ENCODE data around the gene CD27. TPM values are rescaled to one million over a fixed set of nuclear protein-coding genes. Genes with fewer than 3 reads are reported as not detected.

The CD27 gene
- total and polyA plus RNA-seq, 2 donors (not counting 1 experiment from before 2014, with no cell fraction given) = 0.06 to 0.17 TPM

DNA sequence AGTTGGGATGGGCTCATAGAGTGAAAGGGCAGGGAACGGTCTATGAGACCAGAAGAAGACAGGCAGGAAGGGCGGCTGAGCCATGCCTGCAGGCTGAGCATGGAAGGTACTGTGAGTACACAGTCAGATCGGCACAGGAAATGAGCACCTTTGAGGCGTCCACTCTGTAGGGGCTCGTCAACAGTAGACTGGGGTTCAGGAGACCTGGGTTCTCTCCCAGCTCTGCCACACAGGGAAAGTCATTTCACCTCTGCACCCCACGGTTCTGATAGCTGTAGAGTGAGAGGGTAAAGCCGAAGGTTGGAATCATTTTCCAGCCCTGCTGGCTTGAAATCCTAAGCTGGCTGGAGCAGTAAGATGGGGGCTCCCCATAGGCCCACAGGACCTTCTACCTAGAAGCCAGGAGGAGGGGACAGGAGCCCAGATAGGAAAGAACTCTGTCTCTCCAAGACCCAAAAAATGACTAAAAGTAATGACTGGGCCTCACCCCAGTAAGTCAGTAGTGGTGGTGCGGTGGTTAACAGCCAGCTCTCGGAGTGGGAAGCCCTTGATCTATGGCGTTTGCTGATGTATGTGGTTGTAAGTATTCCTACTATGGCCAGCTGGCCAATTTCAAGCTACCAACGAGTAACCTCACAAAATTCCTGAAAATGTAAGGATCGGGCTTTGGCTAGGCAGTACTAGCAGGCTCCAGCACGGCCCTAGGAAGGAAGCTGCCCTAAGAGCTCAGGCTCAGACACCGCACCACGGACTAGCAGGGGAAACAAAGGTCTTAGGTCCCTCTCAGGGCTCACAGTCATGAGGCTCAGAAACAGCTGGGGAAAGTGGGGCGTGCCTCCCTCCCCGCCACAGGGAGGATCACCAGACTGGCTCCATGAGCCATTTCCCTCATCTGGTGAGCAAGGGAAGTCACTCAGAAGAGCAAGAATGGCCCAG lies 10.3 kb upstream of the CD27 start:
- H3K27me3 ChIP-seq (ENCODE audit: control insufficient read depth, insufficient read depth, low read length) = no peaks in the 10 kb centered on the region
- no peaks in the 10 kb centered on the region for H3K79me2 ChIP-seq (ENCODE audit: control insufficient read depth, insufficient read depth, low read length)
- no peaks in the 10 kb centered on the region for H3K36me3 ChIP-seq (ENCODE audit: control insufficient read depth, insufficient read depth, low read length)
- H3K9ac ChIP-seq (ENCODE audit: insufficient read depth, low read length) = no peak overlapping the region
- H3K4me1 ChIP-seq (ENCODE audit: control insufficient read depth, extremely low read depth, insufficient read depth, low read length) = peaks cover 13% of the 10 kb centered on the region
- no peak for TF ChIP-seq EZH2 (IDR thresholded peaks at IDR 0.05; ENCODE audit: low read length, missing control alignments)
- TF ChIP-seq, protein P1, sequence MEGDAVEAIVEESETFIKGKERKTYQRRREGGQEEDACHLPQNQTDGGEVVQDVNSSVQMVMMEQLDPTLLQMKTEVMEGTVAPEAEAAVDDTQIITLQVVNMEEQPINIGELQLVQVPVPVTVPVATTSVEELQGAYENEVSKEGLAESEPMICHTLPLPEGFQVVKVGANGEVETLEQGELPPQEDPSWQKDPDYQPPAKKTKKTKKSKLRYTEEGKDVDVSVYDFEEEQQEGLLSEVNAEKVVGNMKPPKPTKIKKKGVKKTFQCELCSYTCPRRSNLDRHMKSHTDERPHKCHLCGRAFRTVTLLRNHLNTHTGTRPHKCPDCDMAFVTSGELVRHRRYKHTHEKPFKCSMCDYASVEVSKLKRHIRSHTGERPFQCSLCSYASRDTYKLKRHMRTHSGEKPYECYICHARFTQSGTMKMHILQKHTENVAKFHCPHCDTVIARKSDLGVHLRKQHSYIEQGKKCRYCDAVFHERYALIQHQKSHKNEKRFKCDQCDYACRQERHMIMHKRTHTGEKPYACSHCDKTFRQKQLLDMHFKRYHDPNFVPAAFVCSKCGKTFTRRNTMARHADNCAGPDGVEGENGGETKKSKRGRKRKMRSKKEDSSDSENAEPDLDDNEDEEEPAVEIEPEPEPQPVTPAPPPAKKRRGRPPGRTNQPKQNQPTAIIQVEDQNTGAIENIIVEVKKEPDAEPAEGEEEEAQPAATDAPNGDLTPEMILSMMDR (conservative IDR thresholded peaks at IDR 0.05 in 1 of 2, IDR thresholded peaks at IDR 0.05 in 1 of 2; ENCODE audit: low read depth in 1 of 2, low read length in 2 of 2) = no peak
- H3K4me2 ChIP-seq (ENCODE audit: extremely low read depth, insufficient read depth, low read length) = no peak overlapping the region
- no peak overlapping the region for H3K27ac ChIP-seq (ENCODE audit: insufficient read depth, low read length)
- no peaks in the 10 kb centered on the region for H4K20me1 ChIP-seq (ENCODE audit: control insufficient read depth, extremely low read depth, insufficient read depth, low read length)
- H3K4me3 ChIP-seq (replicated peaks in 1 of 4; ENCODE audit: control extremely low read depth in 1 of 4, insufficient read depth in 1 of 4, low read depth in 3 of 4, low read length in 4 of 4) = no peak overlapping the region
- no peaks in the 10 kb centered on the region for H3K9me3 ChIP-seq (ENCODE audit: control insufficient read depth, insufficient read depth, low read depth, low read length)
- DNase-seq (ENCODE audit: low read depth in 2 of 2) = peak in 1 of 2 donors; percentile 43
- no peak overlapping the region for H2AFZ ChIP-seq (ENCODE audit: low read length)

DNA sequence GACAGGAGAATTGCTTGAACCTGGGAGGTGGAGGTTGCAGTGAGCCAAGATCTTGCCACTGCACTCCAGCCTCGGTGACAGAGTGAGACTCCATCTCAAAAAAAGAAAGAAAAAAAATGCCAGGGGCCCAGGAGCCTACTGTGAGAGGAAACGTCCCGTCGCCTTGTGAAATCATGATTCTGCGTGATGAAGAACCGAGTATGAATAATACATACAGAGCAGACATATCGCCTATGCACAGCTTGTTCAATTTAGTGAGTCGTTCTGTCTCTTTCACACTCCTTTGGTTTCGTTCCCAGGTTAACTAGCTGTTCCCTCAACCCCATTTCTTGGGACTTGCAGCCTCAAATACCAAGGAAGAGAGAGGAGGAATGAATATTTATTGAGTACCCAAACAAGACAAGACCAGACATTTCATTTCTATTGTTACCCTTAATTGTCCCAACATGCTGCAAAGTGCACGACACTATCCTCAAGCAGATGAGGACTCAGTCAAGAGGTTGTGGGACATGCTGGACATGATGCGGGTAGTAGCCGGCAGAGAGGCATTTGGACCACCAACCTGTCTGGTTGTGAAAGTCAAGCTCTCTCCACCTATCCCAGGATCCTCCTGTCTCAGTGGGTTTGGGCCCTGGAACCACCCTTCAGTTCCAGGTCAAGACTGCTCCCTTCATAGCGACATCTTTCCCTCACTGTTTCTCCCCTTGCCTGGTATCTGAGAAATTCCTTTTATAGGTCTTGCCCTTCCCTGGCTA lies 8.6 kb upstream of the CD27 start:
- Histone ChIP-seq H4K20me1 (ENCODE audit: control insufficient read depth, extremely low read depth, insufficient read depth, low read length) (no peaks in the 10 kb centered on the region), H3K27ac (ENCODE audit: insufficient read depth, low read length) (no peak overlapping the region), H3K27me3 (ENCODE audit: control insufficient read depth, insufficient read depth, low read length) (no peaks in the 10 kb centered on the region), H3K9ac (ENCODE audit: insufficient read depth, low read length) (no peak overlapping the region), H3K4me1 (ENCODE audit: control insufficient read depth, extremely low read depth, insufficient read depth, low read length) (peaks cover 6% of the 10 kb centered on the region), H3K9me3 (ENCODE audit: control insufficient read depth, insufficient read depth, low read depth, low read length) (no peaks in the 10 kb centered on the region), H3K36me3 (ENCODE audit: control insufficient read depth, insufficient read depth, low read length) (no peaks in the 10 kb centered on the region), H3K79me2 (ENCODE audit: control insufficient read depth, insufficient read depth, low read length) (no peaks in the 10 kb centered on the region), H3K4me2 (ENCODE audit: extremely low read depth, insufficient read depth, low read length) (no peak overlapping the region), H3K4me3 (replicated peaks in 1 of 4; ENCODE audit: control extremely low read depth in 1 of 4, insufficient read depth in 1 of 4, low read depth in 3 of 4, low read length in 4 of 4) (no peak overlapping the region), H2AFZ (ENCODE audit: low read length) (no peak overlapping the region)
- TF ChIP-seq, protein P1 (conservative IDR thresholded peaks at IDR 0.05 in 1 of 2, IDR thresholded peaks at IDR 0.05 in 1 of 2; ENCODE audit: low read depth in 1 of 2, low read length in 2 of 2) = no peak
- TF ChIP-seq EZH2 (IDR thresholded peaks at IDR 0.05; ENCODE audit: low read length, missing control alignments) = no peak
- DNase-seq (ENCODE audit: low read depth in 2 of 2) = no peak

DNA sequence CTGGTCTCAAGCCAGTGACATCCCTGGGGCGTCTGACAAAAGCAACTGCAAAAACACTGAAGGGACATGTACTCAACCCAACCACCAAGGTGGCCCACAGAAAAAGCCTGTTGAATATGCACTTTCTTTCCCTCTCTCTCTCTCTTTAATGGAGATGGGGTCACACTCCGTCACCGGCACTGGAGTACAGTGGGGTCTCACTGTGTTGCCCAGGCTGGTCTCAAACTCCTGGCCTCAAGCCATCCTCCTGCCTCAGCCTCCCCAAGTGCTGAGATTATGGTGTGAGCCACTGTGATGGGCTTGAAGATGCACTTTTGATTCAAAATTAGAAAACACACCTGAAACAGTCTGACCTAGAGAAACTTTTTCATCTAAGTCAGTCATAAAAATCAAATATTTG lies 7.2 kb upstream of the CD27 start:
- H3K27ac ChIP-seq (ENCODE audit: insufficient read depth, low read length) = no peak overlapping the region
- H3K79me2 ChIP-seq (ENCODE audit: control insufficient read depth, insufficient read depth, low read length) = no peaks in the 10 kb centered on the region
- H3K27me3 ChIP-seq (ENCODE audit: control insufficient read depth, insufficient read depth, low read length) = no peaks in the 10 kb centered on the region
- H4K20me1 ChIP-seq (ENCODE audit: control insufficient read depth, extremely low read depth, insufficient read depth, low read length) = no peaks in the 10 kb centered on the region
- H2AFZ ChIP-seq (ENCODE audit: low read length) = no peak overlapping the region
- no peak overlapping the region for H3K4me2 ChIP-seq (ENCODE audit: extremely low read depth, insufficient read depth, low read length)
- no peak for DNase-seq (ENCODE audit: low read depth in 2 of 2)
- no peak overlapping the region for H3K4me3 ChIP-seq (replicated peaks in 1 of 4; ENCODE audit: control extremely low read depth in 1 of 4, insufficient read depth in 1 of 4, low read depth in 3 of 4, low read length in 4 of 4)
- no peak overlapping the region for H3K9ac ChIP-seq (ENCODE audit: insufficient read depth, low read length)
- TF ChIP-seq, protein P1 (conservative IDR thresholded peaks at IDR 0.05 in 1 of 2, IDR thresholded peaks at IDR 0.05 in 1 of 2; ENCODE audit: low read depth in 1 of 2, low read length in 2 of 2) = no peak
- TF ChIP-seq EZH2 (IDR thresholded peaks at IDR 0.05; ENCODE audit: low read length, missing control alignments) = no peak
- H3K36me3 ChIP-seq (ENCODE audit: control insufficient read depth, insufficient read depth, low read length) = no peaks in the 10 kb centered on the region
- H3K9me3 ChIP-seq (ENCODE audit: control insufficient read depth, insufficient read depth, low read depth, low read length) = no peaks in the 10 kb centered on the region
- no peaks in the 10 kb centered on the region for H3K4me1 ChIP-seq (ENCODE audit: control insufficient read depth, extremely low read depth, insufficient read depth, low read length)
